Dedifferentiated amniotic fluid mesenchymal stem cell (primary cell): ENCODE results near the gene RAB7B.
"Not testable (repeated sequence)": the region's sequence is repeated elsewhere in the genome, so short reads cannot be mapped to it uniquely, and the experiment has no call there.

ENCODE experiments used
- DNase-seq: peaks from one replicate; pipeline ENCODE4 v3.0.0-alpha.2; 2016; ENCODE audit errors: extremely low spot score

Gene RAB7B

GRCh38 chr1:206002871-206003801 is at the start of gene RAB7B:
RAB7B (minus strand) TSS chr1:206003395; CDS start chr1:205994135, 9,260 bp downstream.
- DNase-seq: peak; percentile 79

- DNase-seq: not testable (repeated sequence)
Observed at GRCh38 chr1:206052231-206052865, 49.2 kb upstream of the RAB7B start.

GRCh38 chr1:206050655-206051235 is 47.5 kb upstream of the RAB7B start:
- DNase-seq: no peak

GRCh38 chr1:206049919-206050600 is 46.9 kb upstream of the RAB7B start:
- no peak for DNase-seq

- DNase-seq: no peak
Observed at GRCh38 chr1:206049293-206049692, 46.1 kb upstream of the RAB7B start.

- DNase-seq: no peak
Observed at GRCh38 chr1:206048582-206048981, 45.4 kb upstream of the RAB7B start.

- no peak for DNase-seq
Observed at GRCh38 chr1:206047271-206047670, 44.1 kb upstream of the RAB7B start.

GRCh38 chr1:206041640-206042039 is 38.4 kb upstream of the RAB7B start:
- no peak for DNase-seq

GRCh38 chr1:206040328-206040727 is 37.1 kb upstream of the RAB7B start:
- DNase-seq: no peak

GRCh38 chr1:206039046-206039973 is 36.1 kb upstream of the RAB7B start:
- no peak for DNase-seq

GRCh38 chr1:206037581-206037980 is 34.4 kb upstream of the RAB7B start:
- no peak for DNase-seq

- DNase-seq: no peak
Observed at GRCh38 chr1:206036663-206037455, 33.7 kb upstream of the RAB7B start.

- no peak for DNase-seq
Observed at GRCh38 chr1:206035027-206035426, 31.8 kb upstream of the RAB7B start.

- no peak for DNase-seq
Observed at GRCh38 chr1:206032380-206033140, 29.4 kb upstream of the RAB7B start.

- peak; percentile 52 for DNase-seq
Observed at GRCh38 chr1:206030714-206031113, 27.5 kb upstream of the RAB7B start.

GRCh38 chr1:206030191-206030590 is 27.0 kb upstream of the RAB7B start:
- no peak for DNase-seq

GRCh38 chr1:206029484-206029883 is 26.3 kb upstream of the RAB7B start:
- no peak for DNase-seq

GRCh38 chr1:206025283-206025820 is 22.2 kb upstream of the RAB7B start:
- DNase-seq: no peak

GRCh38 chr1:206023695-206024094 is 20.5 kb upstream of the RAB7B start, which contains the start of gene CTSE:
CTSE (minus strand) TSS chr1:206023895; CDS start chr1:206023791, 104 bp downstream.
- DNase-seq: no peak
